ENCODE data around the gene SAP30BP.

DNA sequence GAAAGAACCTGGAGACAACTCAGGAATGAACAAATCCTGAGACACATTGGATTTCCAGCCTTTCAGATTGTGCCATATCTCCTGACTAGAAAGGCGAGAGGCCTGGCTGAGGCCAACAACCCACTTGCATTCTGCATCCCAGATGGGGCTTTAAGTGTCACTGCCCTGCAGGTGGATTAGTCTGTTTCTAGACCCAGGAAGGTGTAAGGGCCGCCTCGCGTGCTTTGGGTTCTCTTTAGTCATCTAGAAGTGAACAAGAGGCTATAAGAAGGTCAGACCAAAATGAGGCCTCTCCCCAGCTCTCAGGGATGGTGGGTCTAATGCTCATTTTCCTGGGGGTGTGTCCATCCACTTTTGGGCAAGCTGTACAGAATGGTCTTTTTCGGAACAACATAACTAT, 4.9 kb downstream of the SAP30BP start:
- TF ChIP-seq SUZ12 (IDR thresholded peaks at IDR 0.05) (no peak), NFRKB (IDR thresholded peaks at IDR 0.05) (no peak), SP1 (IDR thresholded peaks at IDR 0.05) (no peak), FOXK2 (IDR thresholded peaks at IDR 0.05) (no peak), CTBP1 (IDR thresholded peaks at IDR 0.05; ENCODE audit: borderline replicate concordance) (no peak), ELF4 (IDR thresholded peaks at IDR 0.05) (no peak), TARDBP (IDR thresholded peaks at IDR 0.05) (no peak)
- TF ChIP-seq, protein P1, sequence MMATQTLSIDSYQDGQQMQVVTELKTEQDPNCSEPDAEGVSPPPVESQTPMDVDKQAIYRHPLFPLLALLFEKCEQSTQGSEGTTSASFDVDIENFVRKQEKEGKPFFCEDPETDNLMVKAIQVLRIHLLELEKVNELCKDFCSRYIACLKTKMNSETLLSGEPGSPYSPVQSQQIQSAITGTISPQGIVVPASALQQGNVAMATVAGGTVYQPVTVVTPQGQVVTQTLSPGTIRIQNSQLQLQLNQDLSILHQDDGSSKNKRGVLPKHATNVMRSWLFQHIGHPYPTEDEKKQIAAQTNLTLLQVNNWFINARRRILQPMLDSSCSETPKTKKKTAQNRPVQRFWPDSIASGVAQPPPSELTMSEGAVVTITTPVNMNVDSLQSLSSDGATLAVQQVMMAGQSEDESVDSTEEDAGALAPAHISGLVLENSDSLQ (IDR thresholded peaks at IDR 0.05): no peak
